ENCODE measurements around the gene MED13.

MED13 gene

GRCh38 chr17:62084585-62084984 lies 19.5 kb upstream of the MED13 start (continued):
- TF ChIP-seq, protein P1, sequence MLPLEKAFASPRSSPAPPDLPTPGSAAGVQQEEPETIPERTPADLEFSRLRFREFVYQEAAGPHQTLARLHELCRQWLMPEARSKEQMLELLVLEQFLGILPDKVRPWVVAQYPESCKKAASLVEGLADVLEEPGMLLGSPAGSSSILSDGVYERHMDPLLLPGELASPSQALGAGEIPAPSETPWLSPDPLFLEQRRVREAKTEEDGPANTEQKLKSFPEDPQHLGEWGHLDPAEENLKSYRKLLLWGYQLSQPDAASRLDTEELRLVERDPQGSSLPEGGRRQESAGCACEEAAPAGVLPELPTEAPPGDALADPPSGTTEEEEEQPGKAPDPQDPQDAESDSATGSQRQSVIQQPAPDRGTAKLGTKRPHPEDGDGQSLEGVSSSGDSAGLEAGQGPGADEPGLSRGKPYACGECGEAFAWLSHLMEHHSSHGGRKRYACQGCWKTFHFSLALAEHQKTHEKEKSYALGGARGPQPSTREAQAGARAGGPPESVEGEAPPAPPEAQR (tag by site-specific recombination; IDR thresholded peaks at IDR 0.05) = no peak

GRCh38 chr17:62083651-62084050 lies 18.6 kb upstream of the MED13 start:
- CTCF ChIA-PET = interaction anchor here (0.5 kb wide), 1 partner anchor 82 kb away, joined by 3 read pairs; no protein-coding TSS in a partner anchor
- POLR2A ChIA-PET = interaction anchor here (0.6 kb wide), 1 partner anchor 124 kb away, joined by 6 read pairs; no protein-coding TSS in a partner anchor
- no peak overlapping the region for H3K27ac ChIP-seq (ENCODE audit: extremely low read depth, low read depth, low read length)
- TF ChIP-seq ZNF791 (tag by site-specific recombination; IDR thresholded peaks at IDR 0.05) = no peak
- TF ChIP-seq ZNF354C (tag by site-specific recombination; IDR thresholded peaks at IDR 0.05; ENCODE audit: borderline replicate concordance, low read depth) = no peak
- H3K4me1 ChIP-seq (ENCODE audit: control insufficient read depth, insufficient read depth, low read length) = no peaks in the 10 kb centered on the region
- no peaks in the 10 kb centered on the region for H3K9me3 ChIP-seq (ENCODE audit: control insufficient read depth, insufficient read depth, low read depth, low read length)
- no peak overlapping the region for H3K4me3 ChIP-seq (ENCODE audit: low read depth, low read length)
- no peaks in the 10 kb centered on the region for H3K36me3 ChIP-seq (ENCODE audit: control insufficient read depth in 2 of 2, insufficient read depth in 1 of 2, low read length in 2 of 2)

DNA sequence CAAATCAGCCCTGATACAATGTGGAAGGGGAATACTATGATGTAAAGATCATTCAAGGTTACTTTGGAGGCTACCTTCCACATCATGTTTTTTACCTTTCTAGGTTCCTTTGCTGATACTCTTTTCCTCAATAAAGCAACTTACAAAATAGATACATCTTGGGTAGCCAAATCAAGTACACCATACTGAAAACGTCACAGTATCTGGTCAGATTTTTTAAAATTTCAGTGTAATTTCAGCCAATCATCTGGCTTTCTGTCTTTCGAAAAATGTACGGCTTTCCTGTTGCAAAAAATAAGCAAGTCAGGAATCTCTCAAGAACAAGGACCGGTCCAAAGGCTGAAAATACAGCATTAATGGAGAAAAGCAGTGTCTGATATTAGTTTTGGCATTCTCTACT lies 15.6 kb upstream of the MED13 start:
- H3K4me1 ChIP-seq (ENCODE audit: control insufficient read depth, insufficient read depth, low read length) = no peaks in the 10 kb centered on the region
- no peaks in the 10 kb centered on the region for H3K9me3 ChIP-seq (ENCODE audit: control insufficient read depth, insufficient read depth, low read depth, low read length)
- ChIA-PET POLR2A (no interaction called here), CTCF (no interaction called here)
- TF ChIP-seq ZNF639 (tag by site-specific recombination; IDR thresholded peaks at IDR 0.05) (no peak), ZNF488 (tag by site-specific recombination; IDR thresholded peaks at IDR 0.05) (no peak), ZNF341 (tag by site-specific recombination; IDR thresholded peaks at IDR 0.05; ENCODE audit: low read depth) (no peak), ZBTB17 (tag by site-specific recombination; IDR thresholded peaks at IDR 0.05) (no peak)
- no peak overlapping the region for H3K4me3 ChIP-seq (ENCODE audit: low read depth, low read length)
- H3K27ac ChIP-seq (ENCODE audit: extremely low read depth, low read depth, low read length) = no peak overlapping the region
- no peaks in the 10 kb centered on the region for H3K36me3 ChIP-seq (ENCODE audit: control insufficient read depth in 2 of 2, insufficient read depth in 1 of 2, low read length in 2 of 2)

GRCh38 chr17:62078009-62078408 lies 12.9 kb upstream of the MED13 start:
- POLR2A ChIA-PET = no interaction called here
- Histone ChIP-seq H3K27ac (ENCODE audit: extremely low read depth, low read depth, low read length) (no peak overlapping the region), H3K4me3 (ENCODE audit: low read depth, low read length) (no peak overlapping the region), H3K9me3 (ENCODE audit: control insufficient read depth, insufficient read depth, low read depth, low read length) (no peaks in the 10 kb centered on the region), H3K4me1 (ENCODE audit: control insufficient read depth, insufficient read depth, low read length) (no peaks in the 10 kb centered on the region), H3K36me3 (ENCODE audit: control insufficient read depth in 2 of 2, insufficient read depth in 1 of 2, low read length in 2 of 2) (no peaks in the 10 kb centered on the region)
- CTCF ChIA-PET = interaction anchor here (1.3 to 5.9 kb wide), 3 partner anchors 12 to 443 kb away, joined by 4 to 38 read pairs (median 5); no protein-coding TSS in a partner anchor
- TF ChIP-seq GLI2 (tag by site-specific recombination; IDR thresholded peaks at IDR 0.05; ENCODE audit: borderline replicate concordance, low read depth) = no peak
- TF ChIP-seq ZNF621 (tag by site-specific recombination; IDR thresholded peaks at IDR 0.05) = no peak
- no peak for TF ChIP-seq ZNF600 (tag by site-specific recombination; IDR thresholded peaks at IDR 0.05)
- TF ChIP-seq, protein P2, sequence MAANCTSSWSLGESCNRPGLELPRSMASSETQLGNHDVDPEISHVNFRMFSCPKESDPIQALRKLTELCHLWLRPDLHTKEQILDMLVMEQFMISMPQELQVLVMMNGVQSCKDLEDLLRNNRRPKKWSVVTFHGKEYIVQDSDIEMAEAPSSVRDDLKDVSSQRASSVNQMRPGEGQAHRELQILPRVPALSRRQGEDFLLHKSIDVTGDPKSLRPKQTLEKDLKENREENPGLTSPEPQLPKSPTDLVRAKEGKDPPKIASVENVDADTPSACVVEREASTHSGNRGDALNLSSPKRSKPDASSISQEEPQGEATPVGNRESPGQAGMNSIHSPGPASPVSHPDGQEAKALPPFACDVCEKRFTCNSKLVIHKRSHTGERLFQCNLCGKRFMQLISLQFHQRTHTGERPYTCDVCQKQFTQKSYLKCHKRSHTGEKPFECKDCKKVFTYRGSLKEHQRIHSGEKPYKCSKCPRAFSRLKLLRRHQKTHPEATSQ (tag by site-specific recombination; IDR thresholded peaks at IDR 0.05) = no peak
